ENCODE data around the gene IGF2. TPM values are rescaled to one million over a fixed set of nuclear protein-coding genes. Genes with fewer than 3 reads are reported as not detected.

Gene IGF2
- total RNA-seq, 2 experiments from 2014 or later = 0.70 to 0.76 TPM

- no peak for DNase-seq
- H3K27me3 Mint-ChIP-seq = no peaks in the 10 kb centered on the region
Measured at GRCh38 chr11:2177076-2177475, 37.9 kb upstream of the IGF2 start.

GRCh38 chr11:2176389-2176900, 37.3 kb upstream of the IGF2 start:
- no peaks in the 10 kb centered on the region for H3K9me3 Mint-ChIP-seq

More at GRCh38 chr11:2177076-2177475, 37.9 kb upstream of the IGF2 start:
- Mint-ChIP-seq H3K36me3 (ENCODE audit: low read depth) (no peaks in the 10 kb centered on the region), H3K27ac (no peak overlapping the region), H3K4me3 (no peak overlapping the region), H3K4me1 (no peaks in the 10 kb centered on the region), H3K9me3 (no peaks in the 10 kb centered on the region)
- POLR2A ChIA-PET = no interaction called here
- CTCF ChIA-PET = no interaction called here

GRCh38 chr11:2175659-2176058, 36.5 kb upstream of the IGF2 start:
- ChIA-PET CTCF (no interaction called here), POLR2A (no interaction called here)
- Mint-ChIP-seq H3K9me3 (no peaks in the 10 kb centered on the region), H3K27me3 (no peaks in the 10 kb centered on the region), H3K36me3 (ENCODE audit: low read depth) (no peaks in the 10 kb centered on the region), H3K4me3 (no peak overlapping the region), H3K27ac (no peak overlapping the region), H3K4me1 (no peaks in the 10 kb centered on the region)
- DNase-seq = no peak

More at GRCh38 chr11:2176389-2176900, 37.3 kb upstream of the IGF2 start:
- H3K4me1 Mint-ChIP-seq = no peaks in the 10 kb centered on the region
- DNase-seq = no peak
- no peaks in the 10 kb centered on the region for H3K36me3 Mint-ChIP-seq (ENCODE audit: low read depth)
- ChIA-PET POLR2A (no interaction called here), CTCF (no interaction called here)
- no peaks in the 10 kb centered on the region for H3K27me3 Mint-ChIP-seq
- no peak overlapping the region for H3K27ac Mint-ChIP-seq
- no peak overlapping the region for H3K4me3 Mint-ChIP-seq

- Mint-ChIP-seq H3K4me3 (no peak overlapping the region), H3K4me1 (no peaks in the 10 kb centered on the region), H3K36me3 (ENCODE audit: low read depth) (no peaks in the 10 kb centered on the region), H3K9me3 (no peaks in the 10 kb centered on the region), H3K27ac (no peak overlapping the region), H3K27me3 (no peaks in the 10 kb centered on the region)
- ChIA-PET CTCF (interaction anchor here (0.8 kb wide), 1 partner anchor 9 kb away, joined by 3 read pairs; no protein-coding TSS in a partner anchor), POLR2A (no interaction called here)
- DNase-seq = no peak
Measured at GRCh38 chr11:2174361-2174760, 35.2 kb upstream of the IGF2 start.

GRCh38 chr11:2173761-2174160, 34.6 kb upstream of the IGF2 start:
- no peaks in the 10 kb centered on the region for H3K27me3 Mint-ChIP-seq
- H3K36me3 Mint-ChIP-seq (ENCODE audit: low read depth) = no peaks in the 10 kb centered on the region
- ChIA-PET POLR2A (no interaction called here), CTCF (interaction anchor here (0.8 kb wide), 1 partner anchor 9 kb away, joined by 3 read pairs; no protein-coding TSS in a partner anchor)
- no peaks in the 10 kb centered on the region for H3K4me1 Mint-ChIP-seq
- no peak overlapping the region for H3K4me3 Mint-ChIP-seq
- H3K9me3 Mint-ChIP-seq = no peaks in the 10 kb centered on the region
- no peak overlapping the region for H3K27ac Mint-ChIP-seq
- DNase-seq = no peak

GRCh38 chr11:2173150-2173693, 34.0 kb upstream of the IGF2 start:
- no peaks in the 10 kb centered on the region for H3K4me1 Mint-ChIP-seq
- DNase-seq = no peak
- ChIA-PET CTCF (interaction anchor here (0.8 kb wide), 1 partner anchor 8 kb away, joined by 3 read pairs; no protein-coding TSS in a partner anchor), POLR2A (no interaction called here)
- no peak overlapping the region for H3K4me3 Mint-ChIP-seq
- H3K36me3 Mint-ChIP-seq (ENCODE audit: low read depth) = no peaks in the 10 kb centered on the region
- H3K9me3 Mint-ChIP-seq = no peaks in the 10 kb centered on the region
- no peak overlapping the region for H3K27ac Mint-ChIP-seq
- H3K27me3 Mint-ChIP-seq = no peaks in the 10 kb centered on the region

- H3K4me1 Mint-ChIP-seq = no peaks in the 10 kb centered on the region
- H3K27ac Mint-ChIP-seq = no peak overlapping the region
- CTCF ChIA-PET = no interaction called here
- POLR2A ChIA-PET = no interaction called here
- DNase-seq = no peak
- H3K36me3 Mint-ChIP-seq (ENCODE audit: low read depth) = no peaks in the 10 kb centered on the region
- no peak overlapping the region for H3K4me3 Mint-ChIP-seq
- H3K27me3 Mint-ChIP-seq = no peaks in the 10 kb centered on the region
- H3K9me3 Mint-ChIP-seq = no peaks in the 10 kb centered on the region
Measured at GRCh38 chr11:2172676-2173075, 33.5 kb upstream of the IGF2 start.

GRCh38 chr11:2171591-2172003, 32.4 kb upstream of the IGF2 start, which contains the start of gene TH:
TSS of gene TH (minus strand) at chr11:2171815. CDS start at chr11:2171786, 29 bp downstream.
- Mint-ChIP-seq H3K27me3 (no peaks in the 10 kb centered on the region), H3K27ac (no peak within 1 kb of the TSS), H3K36me3 (ENCODE audit: low read depth) (no peaks in the 10 kb centered on the region), H3K4me3 (no peak within 1 kb of the TSS), H3K4me1 (no peaks in the 10 kb centered on the region), H3K9me3 (no peaks in the 10 kb centered on the region)
- CTCF ChIA-PET = no interaction called here
- POLR2A ChIA-PET = no interaction called here
- DNase-seq = no peak

GRCh38 chr11:2169626-2170570, 30.7 kb upstream of the IGF2 start:
- Mint-ChIP-seq H3K4me1 (no peaks in the 10 kb centered on the region), H3K9me3 (no peaks in the 10 kb centered on the region), H3K27ac (no peak overlapping the region), H3K4me3 (no peak overlapping the region), H3K27me3 (no peaks in the 10 kb centered on the region), H3K36me3 (ENCODE audit: low read depth) (no peaks in the 10 kb centered on the region)
- DNase-seq = no peak
- ChIA-PET POLR2A (no interaction called here), CTCF (interaction anchor here (0.7 kb wide), 1 partner anchor 13 kb away, joined by 3 read pairs; no protein-coding TSS in a partner anchor)

- Mint-ChIP-seq H3K36me3 (ENCODE audit: low read depth) (no peaks in the 10 kb centered on the region), H3K27me3 (no peaks in the 10 kb centered on the region), H3K9me3 (no peaks in the 10 kb centered on the region), H3K4me1 (no peaks in the 10 kb centered on the region), H3K4me3 (no peak overlapping the region), H3K27ac (no peak overlapping the region)
- DNase-seq = no peak
- CTCF ChIA-PET = no interaction called here
- POLR2A ChIA-PET = no interaction called here
Measured at GRCh38 chr11:2169005-2169378, 29.8 kb upstream of the IGF2 start.

- H3K27ac Mint-ChIP-seq = no peak overlapping the region
- ChIA-PET CTCF (no interaction called here), POLR2A (no interaction called here)
- H3K9me3 Mint-ChIP-seq = no peaks in the 10 kb centered on the region
- H3K36me3 Mint-ChIP-seq (ENCODE audit: low read depth) = no peaks in the 10 kb centered on the region
- H3K4me3 Mint-ChIP-seq = no peak overlapping the region
- no peaks in the 10 kb centered on the region for H3K4me1 Mint-ChIP-seq
- no peaks in the 10 kb centered on the region for H3K27me3 Mint-ChIP-seq
- no peak for DNase-seq
Measured at GRCh38 chr11:2168286-2169004, 29.3 kb upstream of the IGF2 start.

GRCh38 chr11:2167141-2168045, 28.2 kb upstream of the IGF2 start:
- Mint-ChIP-seq H3K27ac (no peak overlapping the region), H3K4me1 (no peaks in the 10 kb centered on the region), H3K27me3 (no peaks in the 10 kb centered on the region), H3K4me3 (no peak overlapping the region), H3K9me3 (no peaks in the 10 kb centered on the region), H3K36me3 (ENCODE audit: low read depth) (no peaks in the 10 kb centered on the region)
- DNase-seq = no peak
- ChIA-PET POLR2A (no interaction called here), CTCF (interaction anchor here (1.6 kb wide), 1 partner anchor 15 kb away, joined by 3 read pairs; no protein-coding TSS in a partner anchor)
